ENCODE measurements around the gene PCBD2.

The PCBD2 gene

GRCh38 chr5:135012033-135012588, 107.2 kb downstream of the PCBD2 start:
- TF ChIP-seq CTCF (IDR thresholded peaks at IDR 0.05; ENCODE audit: poor library complexity, severe bottlenecking): no peak
- ATAC-seq (ENCODE audit: low read depth): no peak
- H3K4me1 ChIP-seq (ENCODE audit: insufficient read depth, poor library complexity, severe bottlenecking): no peaks in the 10 kb centered on the region
- no peak overlapping the region for H3K4me3 ChIP-seq (ENCODE audit: severe bottlenecking)
- no peak for DNase-seq (ENCODE audit: low spot score)
- H3K36me3 ChIP-seq (ENCODE audit: low read depth): no peaks in the 10 kb centered on the region
- no peak overlapping the region for H3K27ac ChIP-seq (ENCODE audit: poor library complexity, severe bottlenecking)
- H3K9me3 ChIP-seq (ENCODE audit: severe bottlenecking): no peaks in the 10 kb centered on the region
- H3K27me3 ChIP-seq (ENCODE audit: insufficient read depth, poor library complexity, severe bottlenecking): no peaks in the 10 kb centered on the region

Measured in RWPE2 (cell line).